ENCODE measurements around the gene DPAGT1.

Gene DPAGT1

GRCh38 chr11:119057000-119057769 is 44.5 kb downstream of the DPAGT1 start, which contains the start of gene HYOU1:
Gene HYOU1, minus strand, starts transcription at chr11:119057205. Its CDS starts 1,045 bp downstream, at chr11:119056160.
- DNase-seq (ENCODE audit: low read depth) = peak; percentile 98

- peak; percentile 10 for DNase-seq (ENCODE audit: low read depth)
Measured at GRCh38 chr11:119056421-119056999, 45.1 kb downstream of the DPAGT1 start.

- peak; percentile 16 for DNase-seq (ENCODE audit: low read depth)
Measured at GRCh38 chr11:119055901-119056300, 45.8 kb downstream of the DPAGT1 start.

- DNase-seq (ENCODE audit: low read depth) = no peak
Measured at GRCh38 chr11:119054418-119054817, 47.2 kb downstream of the DPAGT1 start.

GRCh38 chr11:119052163-119052814 is 49.4 kb downstream of the DPAGT1 start:
- no peak for DNase-seq (ENCODE audit: low read depth)

- DNase-seq (ENCODE audit: low read depth) = no peak
Measured at GRCh38 chr11:119051440-119052162, 50.1 kb downstream of the DPAGT1 start.

GRCh38 chr11:119049081-119049480 is 52.6 kb downstream of the DPAGT1 start:
- DNase-seq (ENCODE audit: low read depth) = no peak

GRCh38 chr11:119048644-119049043 is 53.0 kb downstream of the DPAGT1 start:
- no peak for DNase-seq (ENCODE audit: low read depth)

- DNase-seq (ENCODE audit: low read depth) = no peak
Measured at GRCh38 chr11:119047205-119047604, 54.4 kb downstream of the DPAGT1 start.
